NCI-H460 (cell line): ENCODE data around the gene KLHDC4. TPM values are rescaled to one million over a fixed set of nuclear protein-coding genes. Genes with fewer than 3 reads are reported as not detected.
"Not testable (repeated sequence)": the region's sequence is repeated elsewhere in the genome, so short reads cannot be mapped to it uniquely, and the experiment has no call there.

Experiments used
- DNase-seq: peaks from one replicate; pipeline ENCODE4 v3.0.0-alpha.2; 2016; ENCODE audit warnings: low read depth; ENCODE audit errors: extremely low read depth
- total RNA-seq: library from RNA; depleted of rRNA; stranded (reverse); fragments of >200 nt; shearing (Covaris generic); gene quantifications from 2 replicates; pipeline ENCODE4 v1.2.3, GENCODE V29; 2014

KLHDC4 gene
- total RNA-seq, 1 experiment from 2014 or later: 15.1 TPM

DNA sequence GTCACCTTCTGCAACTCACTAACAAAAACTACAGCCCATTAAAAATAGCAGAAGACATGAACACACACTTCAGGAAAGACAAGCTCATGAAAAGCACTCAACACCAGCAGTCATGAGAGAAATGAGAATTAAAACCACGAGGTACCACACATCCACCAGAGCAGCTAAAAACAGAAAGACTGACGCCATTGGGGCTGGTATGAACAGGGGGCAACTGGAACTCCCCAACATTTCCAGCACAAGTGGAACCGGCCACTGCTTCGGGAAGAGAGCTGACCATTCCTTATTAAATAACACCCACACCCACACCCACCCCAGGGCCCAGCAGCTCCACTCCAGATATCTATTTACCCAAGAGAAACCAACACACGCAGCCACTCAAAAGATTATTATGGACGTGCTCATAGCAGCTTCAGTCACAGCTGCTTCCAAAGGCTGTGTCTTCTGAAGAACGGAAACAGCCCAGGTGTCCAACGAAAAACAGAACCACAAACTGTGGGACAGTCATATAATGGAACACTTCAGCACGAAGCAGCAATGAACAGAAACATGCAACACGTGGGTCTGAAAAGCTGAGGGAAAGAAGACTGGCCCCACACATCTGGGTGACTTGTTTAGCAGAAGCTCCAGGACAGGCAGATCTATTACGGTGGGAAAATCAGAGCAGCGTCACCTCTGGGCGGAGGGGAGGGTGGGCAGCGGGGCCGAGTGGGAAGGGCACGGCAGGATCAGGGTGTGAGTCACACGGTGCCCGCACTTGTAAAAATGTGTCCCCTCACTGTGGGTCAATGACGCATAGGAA lies 41.1 kb downstream of the KLHDC4 start:
- DNase-seq: no peak

GRCh38 chr16:87723226-87723623 lies 42.6 kb downstream of the KLHDC4 start:
- DNase-seq: no peak

- no peak for DNase-seq
These were observed 43.1 kb downstream of the KLHDC4 start for GRCh38 chr16:87722590-87723225.

DNA sequence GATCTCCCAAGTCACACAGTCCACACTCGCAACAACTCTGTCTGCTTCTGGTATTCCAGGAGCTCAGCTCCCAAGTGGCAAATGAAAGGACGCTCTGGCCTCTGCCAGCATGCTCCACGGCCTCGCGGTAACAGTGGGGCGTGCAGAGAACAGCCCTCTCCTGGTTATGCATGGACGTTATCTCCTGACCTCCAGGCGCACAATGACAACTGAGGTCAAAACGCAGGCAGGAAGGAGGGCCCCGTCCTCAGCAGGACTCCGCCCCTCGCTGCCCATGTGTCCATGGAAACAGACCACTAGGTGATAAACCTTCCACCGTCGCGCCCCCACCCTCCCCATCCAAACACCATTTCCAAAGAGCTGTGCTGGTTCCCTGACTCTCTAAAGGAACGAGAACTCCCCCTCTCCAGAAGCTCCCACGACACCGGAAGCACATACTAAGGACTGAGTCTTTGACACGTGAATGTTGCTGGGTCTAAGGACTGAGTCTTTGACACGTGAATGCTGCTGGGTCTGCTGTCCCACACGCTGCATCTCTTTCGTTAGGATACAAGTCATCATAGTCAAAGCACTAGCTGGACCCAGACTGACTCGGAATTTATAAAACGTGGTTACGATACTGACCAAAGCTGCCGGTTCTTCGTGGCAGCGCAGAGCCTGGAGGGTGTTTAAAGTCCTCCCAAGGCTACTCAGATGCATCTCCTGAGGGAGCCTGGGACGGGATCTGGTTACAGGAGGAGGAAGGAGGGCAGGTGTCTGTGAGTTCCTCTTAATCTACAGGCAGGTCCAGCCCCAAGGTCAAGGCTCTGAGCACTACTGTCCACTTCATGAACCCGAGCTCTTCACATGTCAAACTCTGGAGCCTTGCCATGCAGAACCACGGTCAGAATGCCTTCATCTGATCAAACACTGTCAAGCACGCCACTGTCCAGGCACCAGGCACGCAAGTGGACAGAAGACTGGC lies 43.9 kb downstream of the KLHDC4 start:
- no peak for DNase-seq

- no peak for DNase-seq
These were observed 45.3 kb downstream of the KLHDC4 start for GRCh38 chr16:87720446-87720845.

- DNase-seq: not testable (repeated sequence)
These were observed 47.0 kb downstream of the KLHDC4 start for GRCh38 chr16:87718831-87719230.

GRCh38 chr16:87715658-87716057 lies 50.1 kb downstream of the KLHDC4 start:
- DNase-seq: no peak

GRCh38 chr16:87715231-87715630 lies 50.6 kb downstream of the KLHDC4 start:
- no peak for DNase-seq

- DNase-seq: no peak
These were observed 52.1 kb downstream of the KLHDC4 start for GRCh38 chr16:87713451-87714229.

DNA sequence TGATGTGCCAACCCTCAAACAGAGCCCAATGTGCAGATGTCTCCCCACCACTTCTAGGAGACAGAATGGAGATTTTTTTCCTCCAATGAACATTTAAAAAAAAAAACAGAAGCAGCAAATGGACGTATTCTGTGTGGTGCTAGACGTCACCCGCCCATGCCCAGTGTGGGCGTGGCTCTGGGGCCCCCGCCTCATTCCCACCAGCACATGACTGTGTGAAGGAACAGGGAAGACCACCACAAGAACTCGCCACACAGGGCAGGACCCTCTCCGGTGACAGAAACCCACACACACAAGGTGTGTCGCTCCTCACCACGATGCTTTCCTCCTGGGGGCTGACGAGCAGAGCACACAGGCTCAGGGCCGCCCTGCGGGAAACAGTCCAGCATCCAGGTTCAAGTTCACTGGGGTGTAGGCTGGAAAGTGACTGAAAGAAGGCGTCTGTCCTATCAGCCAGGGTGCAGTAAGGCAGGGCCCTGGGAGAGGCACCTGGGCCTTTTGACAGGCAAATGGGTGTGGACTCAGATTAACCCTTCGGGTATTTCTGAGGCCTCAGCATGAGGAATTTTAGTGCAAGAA lies 53.5 kb downstream of the KLHDC4 start:
- no peak for DNase-seq

GRCh38 chr16:87710887-87711286 lies 54.9 kb downstream of the KLHDC4 start:
- DNase-seq: no peak

DNA sequence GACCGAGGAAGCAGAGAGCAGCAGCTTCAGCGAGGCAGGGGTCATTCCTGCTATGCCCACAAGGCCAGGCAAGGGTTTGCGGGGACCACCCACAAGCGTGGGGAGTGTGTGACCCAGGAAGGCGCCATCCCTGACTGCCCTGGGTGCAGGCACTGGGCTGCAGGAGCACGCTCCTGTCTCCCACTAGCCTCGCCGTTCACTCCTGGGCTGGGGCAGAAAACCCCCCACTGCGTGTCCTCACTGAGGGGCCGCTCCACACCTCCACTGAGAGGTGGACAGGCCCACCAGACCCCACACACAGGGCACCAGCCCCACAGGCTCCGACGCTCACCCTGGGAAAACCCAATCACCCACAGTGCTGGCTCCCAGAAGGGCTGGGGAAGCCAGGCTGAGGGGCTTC lies 56.1 kb downstream of the KLHDC4 start:
- DNase-seq: no peak

GRCh38 chr16:87708881-87709638 lies 56.7 kb downstream of the KLHDC4 start:
- DNase-seq: no peak

DNA sequence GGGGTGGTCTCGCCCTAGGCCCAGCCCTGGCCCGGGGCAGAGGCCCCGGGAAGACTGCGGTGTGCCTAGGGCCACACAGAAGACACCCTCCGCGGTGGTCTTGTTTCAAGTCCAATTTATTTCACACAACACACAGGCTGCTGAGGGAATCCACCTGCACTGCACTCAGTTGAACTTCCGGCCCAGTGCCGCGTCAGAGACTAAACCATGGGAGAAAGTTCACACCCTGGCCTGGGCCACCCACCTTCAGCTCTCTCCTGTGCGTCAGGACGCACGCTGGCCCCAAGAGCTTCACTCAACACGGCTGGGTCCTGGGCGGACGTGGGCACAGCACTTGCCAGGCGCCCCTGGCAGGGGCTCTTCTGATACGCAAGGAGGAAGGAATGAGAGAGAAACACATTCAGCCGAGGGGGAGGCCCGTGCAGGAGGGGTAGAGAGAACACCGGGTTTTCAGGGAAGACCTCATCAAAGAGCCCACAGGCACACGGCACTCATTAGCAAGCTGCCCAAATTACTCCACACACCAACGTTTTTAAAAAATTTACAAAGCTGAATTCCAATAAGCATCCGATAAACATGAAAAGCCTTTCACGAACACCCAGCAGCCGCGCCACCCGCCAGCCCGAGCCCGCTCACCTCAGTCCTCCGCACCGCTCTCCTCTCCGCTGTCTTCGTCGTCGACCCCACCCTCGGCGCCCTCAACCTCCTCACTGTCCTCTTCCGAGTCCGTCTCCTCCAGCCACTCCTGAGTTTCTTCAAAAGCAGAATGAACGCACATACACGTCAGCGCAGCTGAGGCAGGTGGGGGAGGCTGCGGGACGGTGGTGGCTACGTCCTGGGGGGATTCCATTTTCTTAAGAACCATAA lies 57.8 kb downstream of the KLHDC4 start:
- no peak for DNase-seq

DNA sequence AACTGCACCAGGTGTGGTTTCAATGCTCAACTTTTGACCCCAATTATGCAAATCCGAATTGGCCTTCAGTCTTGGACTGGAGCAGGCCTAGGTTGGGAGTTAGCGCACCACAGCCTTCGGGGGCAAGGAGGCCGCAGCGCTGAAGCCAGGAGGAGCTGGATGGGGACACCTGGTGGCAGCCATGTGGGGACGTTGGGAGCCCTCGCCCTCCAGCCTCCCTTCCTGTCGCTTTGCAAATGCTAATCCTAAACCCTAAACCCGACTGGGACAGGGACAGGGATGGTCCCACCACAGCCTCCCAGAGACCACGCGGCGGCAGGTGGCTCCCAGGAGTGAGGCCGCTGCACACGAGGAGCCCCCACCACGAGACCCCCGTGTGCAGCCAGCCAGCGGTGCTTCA lies 58.7 kb downstream of the KLHDC4 start:
- DNase-seq: no peak

DNA sequence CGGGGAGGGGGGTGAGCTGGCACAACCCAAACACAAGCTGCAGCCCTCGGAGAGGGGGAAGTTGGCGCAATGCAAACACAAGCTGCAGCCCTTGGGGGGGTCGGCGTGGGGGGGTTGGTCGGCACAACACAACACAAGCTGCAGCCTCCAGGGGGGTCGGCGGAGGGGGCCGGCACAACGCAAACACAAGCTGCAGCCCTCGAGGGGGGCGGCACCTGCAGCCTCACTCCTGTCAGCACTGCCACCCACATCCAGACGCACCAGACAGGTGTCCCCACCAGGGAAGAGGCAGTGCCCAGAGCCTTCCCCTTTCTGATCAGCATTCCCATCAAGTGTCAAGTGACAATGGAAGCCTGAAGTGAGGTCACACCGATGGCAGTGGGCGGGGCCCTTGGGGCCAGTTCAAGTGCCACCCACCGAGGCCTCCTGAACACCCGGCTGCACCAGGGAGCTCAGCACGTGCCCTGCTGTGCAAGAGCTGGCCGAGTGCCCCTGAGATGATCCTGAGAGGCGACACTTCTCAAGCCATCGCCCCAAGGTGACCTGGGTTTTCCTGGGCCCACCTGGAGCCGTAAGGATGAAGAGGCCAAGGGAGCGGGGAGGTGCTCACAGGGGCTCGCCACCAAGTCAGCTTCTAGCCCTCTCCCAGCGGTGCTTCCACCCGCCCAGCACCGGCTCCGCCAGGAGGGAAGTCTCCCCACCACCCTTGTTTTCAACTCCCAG lies 59.3 kb downstream of the KLHDC4 start:
- no peak for DNase-seq

DNA sequence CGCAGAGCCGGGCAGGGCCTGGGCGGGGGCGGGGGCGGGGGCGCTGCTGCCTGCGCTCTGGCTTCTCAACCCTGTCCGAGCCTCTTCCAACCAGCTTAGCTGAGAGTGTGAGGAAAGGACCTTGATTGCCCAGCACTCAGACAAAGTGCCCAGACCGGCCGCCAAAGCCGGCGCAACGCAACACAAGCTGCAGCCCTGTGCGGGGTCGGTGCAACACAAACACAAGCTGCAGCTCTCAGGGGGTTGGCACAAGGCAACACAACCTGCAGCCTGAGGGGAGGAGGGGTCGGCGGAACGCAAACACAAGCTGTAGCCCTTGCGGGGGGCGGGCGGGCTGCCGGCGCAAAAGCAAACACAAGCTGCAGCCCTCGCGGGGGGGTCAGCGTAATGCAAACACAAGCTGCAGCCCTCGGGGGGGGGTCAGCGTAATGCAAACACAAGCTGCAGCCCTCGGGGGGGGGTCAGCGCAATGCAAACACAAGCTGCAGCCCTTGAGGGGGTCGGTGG lies 60.0 kb downstream of the KLHDC4 start:
- no peak for DNase-seq
